GM19452 (cell line): ENCODE data around the gene RPLP2.

ENCODE experiments used
- ATAC-seq: cut with Tn5 transposase; IDR thresholded peaks from one replicate; pipeline ENCODE4 v1.9.1; 2021; ENCODE audit not compliant: unreplicated experiment

RPLP2 gene

GRCh38 chr11:862081-862661, 52.4 kb downstream of the RPLP2 start:
- ATAC-seq = no peak
